Fibroblast of villous mesenchyme (primary cell): ENCODE results near the gene PITPNC1. TPM values are rescaled to one million over a fixed set of nuclear protein-coding genes. Genes with fewer than 3 reads are reported as not detected.

Experiments used
- DNase-seq: peaks from one replicate; pipeline ENCODE4 v3.0.0-alpha.2; 2010; ENCODE audit warnings: low read depth
- H3K4me3 ChIP-seq: 2 replicates; pipeline ENCODE4 v1.5.1; 2011; ENCODE audit warnings: low read depth, mild to moderate bottlenecking, low read length
- CTCF ChIP-seq: IDR thresholded peaks from 2 replicates; pipeline ENCODE4 v1.5.1; 2012; ENCODE audit warnings: low read depth, mild to moderate bottlenecking, low read length; ENCODE audit not compliant: insufficient read depth
- total RNA-seq: library from RNA; depleted of rRNA; stranded (reverse); fragments of >200 nt; gene quantifications from 2 replicates; pipeline ENCODE4 v1.2.3, GENCODE V29; 2012

Gene PITPNC1
- total RNA-seq, 1 donor = 4.3 TPM

GRCh38 chr17:67615736-67616135, 238.7 kb downstream of the PITPNC1 start:
- no peak overlapping the region for H3K4me3 ChIP-seq
- DNase-seq = no peak
- TF ChIP-seq CTCF = no peak

GRCh38 chr17:67617304-67617899, 240.3 kb downstream of the PITPNC1 start:
- H3K4me3 ChIP-seq = no peak overlapping the region
- no peak for DNase-seq
- no peak for TF ChIP-seq CTCF

- TF ChIP-seq CTCF = no peak
- no peak overlapping the region for H3K4me3 ChIP-seq
- DNase-seq = no peak
Measured at GRCh38 chr17:67619555-67619954, 242.5 kb downstream of the PITPNC1 start.

- no peak for TF ChIP-seq CTCF
- no peak overlapping the region for H3K4me3 ChIP-seq
- DNase-seq = no peak
Measured at GRCh38 chr17:67620088-67620487, 243.0 kb downstream of the PITPNC1 start.

- DNase-seq = no peak
- TF ChIP-seq CTCF = no peak
- no peak overlapping the region for H3K4me3 ChIP-seq
Measured at GRCh38 chr17:67620636-67621035, 243.6 kb downstream of the PITPNC1 start.

- DNase-seq = no peak
- TF ChIP-seq CTCF = no peak
- H3K4me3 ChIP-seq = no peak overlapping the region
Measured at GRCh38 chr17:67623767-67624166, 246.7 kb downstream of the PITPNC1 start.

- DNase-seq = no peak
- TF ChIP-seq CTCF = no peak
- H3K4me3 ChIP-seq = no peak overlapping the region
Measured at GRCh38 chr17:67624886-67625656, 248.0 kb downstream of the PITPNC1 start.
